Measurements from ENCODE around the gene PSMD11. TPM values are rescaled to one million over a fixed set of nuclear protein-coding genes. Genes with fewer than 3 reads are reported as not detected.

The PSMD11 gene
- total and polyA plus RNA-seq, 2 of the 13 experiments (the other 11 are each of a cell fraction or from before 2014, with no cell fraction given): 69.8 to 152 TPM

DNA sequence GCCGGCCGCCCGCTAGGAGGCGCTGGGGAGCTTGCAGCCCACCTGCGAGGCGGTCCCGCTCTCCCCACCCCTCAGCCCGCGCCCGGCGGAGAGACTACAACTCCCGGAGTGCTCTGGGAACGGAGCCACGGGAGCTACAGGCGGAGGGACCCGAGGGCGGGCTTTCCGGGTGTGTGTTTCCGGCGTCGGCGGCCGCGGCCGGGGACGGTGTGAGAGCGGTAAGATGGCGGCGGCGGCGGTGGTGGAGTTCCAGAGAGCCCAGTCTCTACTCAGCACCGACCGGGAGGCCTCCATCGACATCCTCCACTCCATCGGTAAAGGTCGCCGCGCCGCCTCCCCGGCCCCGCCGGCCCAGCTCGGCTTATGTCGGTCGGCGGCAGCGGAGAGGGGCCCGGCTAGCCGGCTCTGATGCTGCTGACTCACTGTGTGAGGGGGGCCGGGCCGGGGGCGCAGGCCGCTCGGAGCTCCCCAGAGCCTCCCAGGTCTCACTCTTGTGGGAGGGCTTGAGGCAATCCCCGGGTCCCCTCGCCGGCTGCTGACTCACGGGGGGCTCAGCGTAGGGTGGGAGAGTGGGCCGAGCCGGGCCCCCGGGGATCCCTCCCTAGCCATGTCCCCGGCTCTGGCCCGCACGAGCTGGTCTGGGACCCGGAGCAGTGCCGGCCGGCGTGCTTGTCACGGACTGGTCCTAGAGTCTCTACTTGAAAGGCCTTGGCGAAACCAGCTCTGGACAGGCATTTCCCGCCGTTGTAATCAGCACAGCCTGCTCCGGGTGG is at the start of gene PSMD11 (continued):
- no peak for TF ChIP-seq ZNF652 (CRISPR knock-in tag; IDR thresholded peaks at IDR 0.05; ENCODE audit: borderline replicate concordance, low read depth)
- TF ChIP-seq, protein P1, sequence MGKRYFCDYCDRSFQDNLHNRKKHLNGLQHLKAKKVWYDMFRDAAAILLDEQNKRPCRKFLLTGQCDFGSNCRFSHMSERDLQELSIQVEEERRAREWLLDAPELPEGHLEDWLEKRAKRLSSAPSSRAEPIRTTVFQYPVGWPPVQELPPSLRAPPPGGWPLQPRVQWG (CRISPR knock-in tag; IDR thresholded peaks at IDR 0.05; ENCODE audit: borderline replicate concordance, low read depth): no peak
- peak; percentile 97 for TF ChIP-seq ZNF143 (CRISPR knock-in tag; IDR thresholded peaks at IDR 0.05)
- peak; percentile 89 for TF ChIP-seq HOXA3 (CRISPR knock-in tag; IDR thresholded peaks at IDR 0.05)
- no peak for TF ChIP-seq ZNF326 (CRISPR knock-in tag; IDR thresholded peaks at IDR 0.05; ENCODE audit: borderline replicate concordance)
- TF ChIP-seq ERF (CRISPR knock-in tag; IDR thresholded peaks at IDR 0.05): peak; percentile 59; the same call in 1 of the 2 replicates
- TF ChIP-seq, protein P2, sequence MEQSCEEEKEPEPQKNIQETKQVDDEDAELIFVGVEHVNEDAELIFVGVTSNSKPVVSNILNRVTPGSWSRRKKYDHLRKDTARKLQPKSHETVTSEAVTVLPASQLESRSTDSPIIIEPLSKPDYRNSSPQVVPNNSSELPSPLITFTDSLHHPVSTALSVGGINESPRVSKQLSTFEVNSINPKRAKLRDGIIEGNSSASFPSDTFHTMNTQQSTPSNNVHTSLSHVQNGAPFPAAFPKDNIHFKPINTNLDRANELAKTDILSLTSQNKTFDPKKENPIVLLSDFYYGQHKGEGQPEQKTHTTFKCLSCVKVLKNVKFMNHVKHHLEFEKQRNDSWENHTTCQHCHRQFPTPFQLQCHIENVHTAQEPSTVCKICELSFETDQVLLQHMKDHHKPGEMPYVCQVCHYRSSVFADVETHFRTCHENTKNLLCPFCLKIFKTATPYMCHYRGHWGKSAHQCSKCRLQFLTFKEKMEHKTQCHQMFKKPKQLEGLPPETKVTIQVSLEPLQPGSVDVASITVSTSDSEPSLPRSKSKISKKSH (CRISPR knock-in tag; IDR thresholded peaks at IDR 0.05; ENCODE audit: borderline replicate concordance): no peak
- peak; percentile 35; the same call in 1 of the 2 replicates for TF ChIP-seq HDAC2 (CRISPR knock-in tag; IDR thresholded peaks at IDR 0.05)
- no peak for TF ChIP-seq TEAD2 (CRISPR knock-in tag; IDR thresholded peaks at IDR 0.05)
- no peak for TF ChIP-seq ZFP36L1 (CRISPR knock-in tag; IDR thresholded peaks at IDR 0.05)
- TF ChIP-seq ZNF17 (CRISPR knock-in tag; IDR thresholded peaks at IDR 0.05): no peak
- TF ChIP-seq SP2 (CRISPR knock-in tag; IDR thresholded peaks at IDR 0.05): peak; percentile 97
- peak; percentile 67; the same call in 1 of the 2 replicates for TF ChIP-seq ZFP1 (CRISPR knock-in tag; IDR thresholded peaks at IDR 0.05)
- TF ChIP-seq ZFP90 (CRISPR knock-in tag; IDR thresholded peaks at IDR 0.05; ENCODE audit: borderline replicate concordance): peak; percentile 52; the same call in 1 of the 2 replicates
- no peak for TF ChIP-seq NFIC (IDR thresholded peaks at IDR 0.05; ENCODE audit: low read length)
- TF ChIP-seq SAP130 (CRISPR knock-in tag; IDR thresholded peaks at IDR 0.05; ENCODE audit: low read depth): peak; percentile 85
- no peak for TF ChIP-seq ZNF552 (CRISPR knock-in tag; IDR thresholded peaks at IDR 0.05; ENCODE audit: borderline replicate concordance)
- TF ChIP-seq, protein P3, sequence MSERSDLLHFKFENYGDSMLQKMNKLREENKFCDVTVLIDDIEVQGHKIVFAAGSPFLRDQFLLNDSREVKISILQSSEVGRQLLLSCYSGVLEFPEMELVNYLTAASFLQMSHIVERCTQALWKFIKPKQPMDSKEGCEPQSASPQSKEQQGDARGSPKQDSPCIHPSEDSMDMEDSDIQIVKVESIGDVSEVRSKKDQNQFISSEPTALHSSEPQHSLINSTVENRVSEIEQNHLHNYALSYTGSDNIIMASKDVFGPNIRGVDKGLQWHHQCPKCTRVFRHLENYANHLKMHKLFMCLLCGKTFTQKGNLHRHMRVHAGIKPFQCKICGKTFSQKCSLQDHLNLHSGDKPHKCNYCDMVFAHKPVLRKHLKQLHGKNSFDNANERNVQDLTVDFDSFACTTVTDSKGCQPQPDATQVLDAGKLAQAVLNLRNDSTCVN (CRISPR knock-in tag; IDR thresholded peaks at IDR 0.05; ENCODE audit: borderline replicate concordance): peak; percentile 49; the same call in 1 of the 2 replicates
- TF ChIP-seq ZSCAN29 (CRISPR knock-in tag; conservative IDR thresholded peaks at IDR 0.05): 0 out of 2 replicates have a peak, but pooled peaks have one; percentile 49
- TF ChIP-seq POLR2AphosphoS5 (IDR thresholded peaks at IDR 0.05; ENCODE audit: low read depth, low read length): peak; percentile 52; the same call in 1 of the 2 replicates
- no peak for TF ChIP-seq TMF1 (CRISPR knock-in tag; IDR thresholded peaks at IDR 0.05; ENCODE audit: low read depth)
- TF ChIP-seq PPARG (CRISPR knock-in tag; conservative IDR thresholded peaks at IDR 0.05): no peak
- TF ChIP-seq, protein P4, sequence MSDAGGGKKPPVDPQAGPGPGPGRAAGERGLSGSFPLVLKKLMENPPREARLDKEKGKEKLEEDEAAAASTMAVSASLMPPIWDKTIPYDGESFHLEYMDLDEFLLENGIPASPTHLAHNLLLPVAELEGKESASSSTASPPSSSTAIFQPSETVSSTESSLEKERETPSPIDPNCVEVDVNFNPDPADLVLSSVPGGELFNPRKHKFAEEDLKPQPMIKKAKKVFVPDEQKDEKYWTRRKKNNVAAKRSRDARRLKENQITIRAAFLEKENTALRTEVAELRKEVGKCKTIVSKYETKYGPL (CRISPR knock-in tag; IDR thresholded peaks at IDR 0.05): peak; percentile 54; the same call in 1 of the 2 replicates
- peak; percentile 72; the same call in 1 of the 2 replicates for TF ChIP-seq ZNF747 (CRISPR knock-in tag; IDR thresholded peaks at IDR 0.05; ENCODE audit: borderline replicate concordance)
- TF ChIP-seq SMAD1 (CRISPR knock-in tag; IDR thresholded peaks at IDR 0.05; ENCODE audit: borderline replicate concordance, low read depth): 0 out of 2 replicates have a peak, but pooled peaks have one; percentile 23
- TF ChIP-seq ZNF33A (CRISPR knock-in tag; IDR thresholded peaks at IDR 0.05; ENCODE audit: borderline replicate concordance): peak; percentile 79; the same call in 1 of the 2 replicates
- no peak for TF ChIP-seq ZNF567 (CRISPR knock-in tag; IDR thresholded peaks at IDR 0.05; ENCODE audit: borderline replicate concordance)
- TF ChIP-seq SRY (CRISPR knock-in tag; IDR thresholded peaks at IDR 0.05): peak; percentile 63; the same call in 1 of the 2 replicates
